IMR-90 (cell line): ENCODE results near the gene SLC8A1. TPM values are rescaled to one million over a fixed set of nuclear protein-coding genes. Genes with fewer than 3 reads are reported as not detected.
A peak's percentile ranks its signal among the peaks of the same experiment; 100 is the strongest.

Experiments used
- ATAC-seq: fragments of 200-7000 bp; cut with Tn5 transposase; 2 replicates; pipeline ENCODE4 v1.9.1; 2020; ENCODE audit warnings: low read depth, mild to moderate bottlenecking, moderate library complexity
- BruUV-seq: library from RNA; stranded (reverse); fragments of 400-500 nt; replicated peaks from 2 replicates; lab custom pipeline; 2021; lab: Mats Ljungman, UMichigan
- CTCF ChIA-PET: fragments of 300-600 bp; formaldehyde crosslinking; extraction: SDS; loops from one replicate; lab custom pipeline; 2021; ENCODE audit warnings: antibody characterized with exemption; lab: Yijun Ruan, JAX
- POLR2A ChIA-PET: fragments of 300-600 bp; sonication (Branson Sonifier 250); formaldehyde crosslinking; loops from one replicate; lab custom pipeline; 2022; ENCODE audit warnings: antibody characterized with exemption; ENCODE audit not compliant: unreplicated experiment; lab: Charles Lee
- DNase-seq: peaks from one replicate; pipeline ENCODE4 v3.0.0; 2013
- H2AFZ ChIP-seq: replicated peaks from 2 replicates; pipeline ENCODE3; 2013; ENCODE audit warnings: low read length, mild to moderate bottlenecking; ENCODE audit not compliant: poor library complexity
- H2AK5ac ChIP-seq: 2 replicates; pipeline ENCODE4 v1.6.1; 2013; ENCODE audit warnings: low read depth, low read length, inconsistent platforms
- H2AK9ac ChIP-seq: replicated peaks from 2 replicates; pipeline ENCODE3; 2013; ENCODE audit warnings: mild to moderate bottlenecking, low read depth, low read length, moderate library complexity; ENCODE audit not compliant: poor library complexity
- H2BK120ac ChIP-seq: 2 replicates; pipeline ENCODE4 v1.6.1; 2013; ENCODE audit warnings: low read depth, low read length, inconsistent platforms
- H2BK15ac ChIP-seq: 3 replicates; pipeline ENCODE4 v1.6.1; 2013; ENCODE audit warnings: low read depth, low read length, inconsistent platforms
- H2BK20ac ChIP-seq: 2 replicates; pipeline ENCODE4 v1.6.1; 2013; ENCODE audit warnings: low read depth, mild to moderate bottlenecking, inconsistent platforms, low read length, moderate library complexity
- H2BK5ac ChIP-seq: 2 replicates; pipeline ENCODE4 v1.6.1; 2013; ENCODE audit warnings: mild to moderate bottlenecking, low read depth, low read length, inconsistent platforms; ENCODE audit not compliant: poor library complexity, severe bottlenecking
- H3K14ac ChIP-seq: replicated peaks from 2 replicates; pipeline ENCODE4 v1.6.1; 2013; ENCODE audit warnings: low read depth, low read length, inconsistent platforms
- H3K18ac ChIP-seq: 2 replicates; pipeline ENCODE4 v1.6.1; 2013; ENCODE audit warnings: low read depth, low read length, control low read depth
- H3K23ac ChIP-seq: 2 replicates; pipeline ENCODE4 v1.6.1; 2013; ENCODE audit warnings: low read depth, low read length, inconsistent platforms
- H3K27ac ChIP-seq: 2 replicates; pipeline ENCODE4 v1.5.1; 2013; ENCODE audit warnings: mild to moderate bottlenecking, control low read depth, low read length; ENCODE audit not compliant: insufficient read depth
- H3K27me3 ChIP-seq: 2 replicates; pipeline ENCODE4 v1.6.1; 2013; ENCODE audit warnings: low read length; ENCODE audit not compliant: control insufficient read depth, insufficient read depth
- H3K36me3 ChIP-seq: 2 replicates; pipeline ENCODE4 v1.6.1; 2013; ENCODE audit warnings: low read length, mixed read lengths; ENCODE audit not compliant: control insufficient read depth, insufficient read depth
- H3K4ac ChIP-seq: 2 replicates; pipeline ENCODE4 v1.6.1; 2013; ENCODE audit warnings: low read depth, low read length, inconsistent platforms
- H3K4me1 ChIP-seq: 2 replicates; pipeline ENCODE4 v1.6.1; 2013; ENCODE audit warnings: low read length, mixed read lengths; ENCODE audit not compliant: control insufficient read depth, insufficient read depth
- H3K4me2 ChIP-seq: 2 replicates; pipeline ENCODE4 v1.6.1; 2013; ENCODE audit warnings: low read depth, mild to moderate bottlenecking, control low read depth, low read length, moderate library complexity
- H3K4me3 ChIP-seq: 2 replicates; pipeline ENCODE4 v1.5.1; 2013; ENCODE audit warnings: low read depth, mild to moderate bottlenecking, control low read depth, low read length, moderate library complexity; ENCODE audit not compliant: insufficient read depth
- H3K56ac ChIP-seq: 2 replicates; pipeline ENCODE4 v1.6.1; 2013; ENCODE audit warnings: low read length, inconsistent platforms; ENCODE audit not compliant: insufficient read depth; ENCODE audit errors: extremely low read depth
- H3K79me1 ChIP-seq, 2 experiments: 2 replicates each; pipeline ENCODE4 v1.6.1; 2013; ENCODE audit warnings: low read length in 2 of 2, inconsistent platforms in 1 of 2, low read depth in 1 of 2
- H3K9ac ChIP-seq: 2 replicates; pipeline ENCODE4 v1.6.1; 2013; ENCODE audit warnings: low read depth, low read length, control low read depth
- H3K9me1 ChIP-seq: 2 replicates; pipeline ENCODE4 v1.6.1; 2013; ENCODE audit warnings: low read length, inconsistent platforms; ENCODE audit not compliant: insufficient read depth
- H3K9me3 ChIP-seq: 2 replicates; pipeline ENCODE4 v1.6.1; 2013; ENCODE audit warnings: low read length; ENCODE audit not compliant: control insufficient read depth, insufficient read depth
- H4K20me1 ChIP-seq: 2 replicates; pipeline ENCODE4 v1.6.1; 2013; ENCODE audit warnings: low read length, inconsistent platforms; ENCODE audit not compliant: insufficient read depth
- H4K5ac ChIP-seq: 2 replicates; pipeline ENCODE4 v1.6.1; 2013; ENCODE audit warnings: mild to moderate bottlenecking, low read depth, low read length, control low read depth
- H4K8ac ChIP-seq, 2 experiments: 2 replicates each; pipeline ENCODE4 v1.6.1; 2013; ENCODE audit warnings: low read depth in 2 of 2, low read length in 2 of 2, control low read depth in 1 of 2, inconsistent platforms in 1 of 2
- H4K91ac ChIP-seq: 2 replicates; pipeline ENCODE4 v1.6.1; 2013; ENCODE audit warnings: low read depth, low read length, inconsistent platforms; ENCODE audit not compliant: insufficient read depth
- BHLHE40 ChIP-seq: fragments of 150-350 bp; IDR thresholded peaks from 2 replicates; pipeline ENCODE4 v1.6.1; 2016; ENCODE audit warnings: mild to moderate bottlenecking, low read depth, low read length
- CEBPB ChIP-seq: IDR thresholded peaks from 2 replicates; pipeline ENCODE4 v1.6.1; 2012; ENCODE audit warnings: low read depth, low read length, improper control_type of control experiment
- CHD1 ChIP-seq: IDR thresholded peaks from 2 replicates; pipeline ENCODE4 v1.6.1; 2012; ENCODE audit warnings: low read depth, low read length, improper control_type of control experiment
- FOS ChIP-seq: fragments of 150-350 bp; IDR thresholded peaks from 2 replicates; pipeline ENCODE4 v1.6.1; 2016; ENCODE audit warnings: low read depth, low read length
- MAFK ChIP-seq: IDR thresholded peaks from 2 replicates; pipeline ENCODE4 v1.6.1; 2012; ENCODE audit warnings: low read depth, low read length, improper control_type of control experiment
- MAZ ChIP-seq: IDR thresholded peaks from 2 replicates; pipeline ENCODE4 v1.6.1; 2012; ENCODE audit warnings: low read depth, mild to moderate bottlenecking, low read length, improper control_type of control experiment, moderate library complexity, borderline replicate concordance
- MXI1 ChIP-seq: IDR thresholded peaks from 2 replicates; pipeline ENCODE4 v1.6.1; 2012; ENCODE audit warnings: low read depth, mild to moderate bottlenecking, low read length, moderate library complexity, borderline replicate concordance
- NFE2L2 ChIP-seq: fragments of 150-350 bp; IDR thresholded peaks from 2 replicates; pipeline ENCODE4 v1.6.1; 2016; ENCODE audit warnings: low read depth, mild to moderate bottlenecking, low read length
- POLR2A ChIP-seq: IDR thresholded peaks from 2 replicates; pipeline ENCODE4 v1.6.1; 2012; ENCODE audit warnings: mild to moderate bottlenecking, low read depth, low read length
- RAD21 ChIP-seq: IDR thresholded peaks from 2 replicates; pipeline ENCODE4 v1.6.1; 2012; ENCODE audit warnings: low read length, improper control_type of control experiment
- RCOR1 ChIP-seq: IDR thresholded peaks from 2 replicates; pipeline ENCODE4 v1.6.1; 2012; ENCODE audit warnings: mild to moderate bottlenecking, low read length, improper control_type of control experiment; ENCODE audit not compliant: insufficient replicate concordance
- RFX5 ChIP-seq: IDR thresholded peaks from 2 replicates; pipeline ENCODE4 v1.8.0; 2012; ENCODE audit warnings: low read depth, mild to moderate bottlenecking, low read length, moderate library complexity
- SMC3 ChIP-seq: fragments of 150-350 bp; IDR thresholded peaks from 2 replicates; pipeline ENCODE4 v1.6.1; 2016; ENCODE audit warnings: low read depth, mild to moderate bottlenecking, antibody characterized with exemption, low read length, moderate library complexity
- dilution Hi-C: fragments of 300-500 bp; cut with HindIII; formaldehyde crosslinking; loops from one replicate; pipeline ENCODE4 v1.14.3; 2018; ENCODE audit warnings: low sequenced_read_pairs; ENCODE audit not compliant: unreplicated experiment
- in situ Hi-C: fragments of 300-500 bp; cut with MboI; formaldehyde crosslinking; loops from 3 replicates; pipeline ENCODE4 v1.14.3; 2019; ENCODE audit warnings: low sequenced_read_pairs, inconsistent platforms, mixed read lengths
- intact Hi-C: fragments of 100-400 bp; cut with micrococcal nuclease; formaldehyde crosslinking; loops from 2 replicates; pipeline ENCODE4 v1.10.0; 2022
- polyA plus RNA-seq, 3 experiments: library from polyadenylated mRNA; depleted of rRNA; stranded (reverse); fragments of >200 nt; gene quantifications; 2 replicates each; pipeline ENCODE4 v1.2.3, GENCODE V29; 2012; ENCODE audit warnings: low replicate concordance in 1 of 3
- total RNA-seq: library from RNA; depleted of rRNA; stranded (reverse); fragments of >200 nt; gene quantifications from 2 replicates; pipeline ENCODE4 v1.2.3, GENCODE V29; 2012
- TF ChIP-seq, protein P1 (sequence below): fragments of 150-350 bp; IDR thresholded peaks from 2 replicates; pipeline ENCODE4 v1.6.1; 2016; ENCODE audit warnings: low read depth, mild to moderate bottlenecking, low read length, moderate library complexity, borderline replicate concordance
- TF ChIP-seq, protein P2 (sequence below): fragments of 150-350 bp; IDR thresholded peaks from 2 replicates; pipeline ENCODE4 v1.6.1; 2017; ENCODE audit warnings: mild to moderate bottlenecking, antibody characterized with exemption, low read length, low read depth
- TF ChIP-seq, protein P3 (sequence below): conservative IDR thresholded peaks from 2 replicates; pipeline ENCODE4 v1.5.1; 2012; ENCODE audit warnings: mild to moderate bottlenecking, low read depth, low read length, improper control_type of control experiment

Gene SLC8A1
- total and polyA plus RNA-seq, 2 of the 4 experiments (the other 2 are of a cell fraction), result 7.7 to 57.0 TPM

DNA sequence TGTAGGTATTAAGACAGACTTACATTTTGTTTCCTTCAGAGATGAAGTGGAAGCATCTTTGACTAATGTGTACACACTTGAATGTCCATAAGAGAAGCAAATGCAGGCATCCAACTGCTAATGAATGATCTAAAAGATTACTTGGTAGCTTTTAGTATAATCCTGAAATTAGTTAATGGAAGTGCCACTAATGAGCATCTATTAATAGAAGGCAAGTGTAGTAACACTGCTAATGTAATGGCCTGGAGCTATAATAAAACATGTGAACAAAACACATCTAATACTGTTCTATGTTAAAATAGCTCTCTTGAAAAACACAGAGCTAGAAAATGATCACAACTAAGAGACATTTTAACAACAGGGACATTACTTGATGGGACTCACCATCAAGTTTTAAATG is 225.3 kb downstream of the SLC8A1 start:
- H2BK15ac ChIP-seq, result no peak overlapping the region
- TF ChIP-seq BHLHE40 (no peak), RAD21 (no peak), NFE2L2 (no peak), RCOR1 (no peak), CHD1 (no peak), SMC3 (no peak), MXI1 (no peak), POLR2A (no peak), FOS (no peak), CEBPB (no peak), MAZ (no peak), MAFK (no peak), RFX5 (no peak)
- TF ChIP-seq, protein P1, sequence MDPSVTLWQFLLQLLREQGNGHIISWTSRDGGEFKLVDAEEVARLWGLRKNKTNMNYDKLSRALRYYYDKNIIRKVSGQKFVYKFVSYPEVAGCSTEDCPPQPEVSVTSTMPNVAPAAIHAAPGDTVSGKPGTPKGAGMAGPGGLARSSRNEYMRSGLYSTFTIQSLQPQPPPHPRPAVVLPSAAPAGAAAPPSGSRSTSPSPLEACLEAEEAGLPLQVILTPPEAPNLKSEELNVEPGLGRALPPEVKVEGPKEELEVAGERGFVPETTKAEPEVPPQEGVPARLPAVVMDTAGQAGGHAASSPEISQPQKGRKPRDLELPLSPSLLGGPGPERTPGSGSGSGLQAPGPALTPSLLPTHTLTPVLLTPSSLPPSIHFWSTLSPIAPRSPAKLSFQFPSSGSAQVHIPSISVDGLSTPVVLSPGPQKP, result no peak
- TF ChIP-seq, protein P2, sequence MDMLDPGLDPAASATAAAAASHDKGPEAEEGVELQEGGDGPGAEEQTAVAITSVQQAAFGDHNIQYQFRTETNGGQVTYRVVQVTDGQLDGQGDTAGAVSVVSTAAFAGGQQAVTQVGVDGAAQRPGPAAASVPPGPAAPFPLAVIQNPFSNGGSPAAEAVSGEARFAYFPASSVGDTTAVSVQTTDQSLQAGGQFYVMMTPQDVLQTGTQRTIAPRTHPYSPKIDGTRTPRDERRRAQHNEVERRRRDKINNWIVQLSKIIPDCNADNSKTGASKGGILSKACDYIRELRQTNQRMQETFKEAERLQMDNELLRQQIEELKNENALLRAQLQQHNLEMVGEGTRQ, result no peak
- TF ChIP-seq, protein P3, sequence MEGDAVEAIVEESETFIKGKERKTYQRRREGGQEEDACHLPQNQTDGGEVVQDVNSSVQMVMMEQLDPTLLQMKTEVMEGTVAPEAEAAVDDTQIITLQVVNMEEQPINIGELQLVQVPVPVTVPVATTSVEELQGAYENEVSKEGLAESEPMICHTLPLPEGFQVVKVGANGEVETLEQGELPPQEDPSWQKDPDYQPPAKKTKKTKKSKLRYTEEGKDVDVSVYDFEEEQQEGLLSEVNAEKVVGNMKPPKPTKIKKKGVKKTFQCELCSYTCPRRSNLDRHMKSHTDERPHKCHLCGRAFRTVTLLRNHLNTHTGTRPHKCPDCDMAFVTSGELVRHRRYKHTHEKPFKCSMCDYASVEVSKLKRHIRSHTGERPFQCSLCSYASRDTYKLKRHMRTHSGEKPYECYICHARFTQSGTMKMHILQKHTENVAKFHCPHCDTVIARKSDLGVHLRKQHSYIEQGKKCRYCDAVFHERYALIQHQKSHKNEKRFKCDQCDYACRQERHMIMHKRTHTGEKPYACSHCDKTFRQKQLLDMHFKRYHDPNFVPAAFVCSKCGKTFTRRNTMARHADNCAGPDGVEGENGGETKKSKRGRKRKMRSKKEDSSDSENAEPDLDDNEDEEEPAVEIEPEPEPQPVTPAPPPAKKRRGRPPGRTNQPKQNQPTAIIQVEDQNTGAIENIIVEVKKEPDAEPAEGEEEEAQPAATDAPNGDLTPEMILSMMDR, result no peak
- in situ Hi-C loops, result no loop called here
- 0 out of 2 replicates have a peak overlapping the region, but pooled peaks have one; percentile 19 for H3K23ac ChIP-seq
- no peaks in the 10 kb centered on the region for H3K36me3 ChIP-seq
- H3K14ac ChIP-seq, result no peak overlapping the region
- H3K56ac ChIP-seq, result no peak overlapping the region
- no peak overlapping the region for H2BK20ac ChIP-seq
- H3K27me3 ChIP-seq, result no peaks in the 10 kb centered on the region
- no peak for DNase-seq
- H3K4ac ChIP-seq, result no peak overlapping the region
- no peaks in the 10 kb centered on the region for H3K9me1 ChIP-seq
- no peak for ATAC-seq
- H4K5ac ChIP-seq, result peak overlapping the region; percentile 47; the same call in 1 of the 2 replicates
- H4K20me1 ChIP-seq, result no peaks in the 10 kb centered on the region
- ChIA-PET CTCF (interaction anchor here (0.8 kb wide), 1 partner anchor 328 kb away, joined by 3 read pairs; no protein-coding TSS in a partner anchor), POLR2A (no interaction called here)
- peaks cover 7% of the 10 kb centered on the region in 2 experiments; a peak in 2 of 4 replicates for H3K79me1 ChIP-seq
- no peaks in the 10 kb centered on the region for H3K9me3 ChIP-seq
- peak overlapping the region; percentile 61; the same call in 1 of the 2 replicates for H3K18ac ChIP-seq
- dilution Hi-C loops, result no loop called here
- H2BK5ac ChIP-seq, result no peak overlapping the region
- H3K27ac ChIP-seq, result no peak overlapping the region
- H2BK120ac ChIP-seq, result no peak overlapping the region
- H3K4me3 ChIP-seq, result no peak overlapping the region
- H2AK5ac ChIP-seq, result no peak overlapping the region
- H4K8ac ChIP-seq, result no peak overlapping the region
- intact Hi-C loops, result no loop called here
- H2AK9ac ChIP-seq, result no peak overlapping the region
- BruUV-seq, result no TSS peak
- H3K9ac ChIP-seq, result no peak overlapping the region
- H3K4me2 ChIP-seq, result no peak overlapping the region
- no peak overlapping the region for H2AFZ ChIP-seq
- peaks cover 6% of the 10 kb centered on the region for H3K4me1 ChIP-seq
- H4K91ac ChIP-seq, result no peak overlapping the region
